PFSK-1 (cell line): ENCODE results near the gene AVPR1B.

Experiments used
- POLR2AphosphoS5 ChIP-seq: IDR thresholded peaks from 2 replicates; pipeline ENCODE4 v1.6.1; 2012; ENCODE audit warnings: low read depth, mild to moderate bottlenecking, control low read depth, low read length, moderate library complexity
- TAF1 ChIP-seq: IDR thresholded peaks from 2 replicates; pipeline ENCODE4 v1.6.1; 2012; ENCODE audit warnings: low read length, control low read depth, borderline replicate concordance; ENCODE audit not compliant: insufficient read depth
- TF ChIP-seq, protein P1 (sequence below), 2 experiments: IDR thresholded peaks; 2 replicates each; pipeline versions ENCODE4 v1.6.1 to v1.8.0; 2011 to 2012; ENCODE audit warnings: low read depth in 2 of 2, low read length in 2 of 2, control low read depth in 1 of 2, inconsistent platforms in 1 of 2, mild to moderate bottlenecking in 1 of 2, moderate library complexity in 1 of 2; ENCODE audit not compliant: insufficient read depth in 1 of 2

GRCh38 chr1:206100226-206100815, 16.9 kb downstream of the AVPR1B start:
- TF ChIP-seq, protein P1, sequence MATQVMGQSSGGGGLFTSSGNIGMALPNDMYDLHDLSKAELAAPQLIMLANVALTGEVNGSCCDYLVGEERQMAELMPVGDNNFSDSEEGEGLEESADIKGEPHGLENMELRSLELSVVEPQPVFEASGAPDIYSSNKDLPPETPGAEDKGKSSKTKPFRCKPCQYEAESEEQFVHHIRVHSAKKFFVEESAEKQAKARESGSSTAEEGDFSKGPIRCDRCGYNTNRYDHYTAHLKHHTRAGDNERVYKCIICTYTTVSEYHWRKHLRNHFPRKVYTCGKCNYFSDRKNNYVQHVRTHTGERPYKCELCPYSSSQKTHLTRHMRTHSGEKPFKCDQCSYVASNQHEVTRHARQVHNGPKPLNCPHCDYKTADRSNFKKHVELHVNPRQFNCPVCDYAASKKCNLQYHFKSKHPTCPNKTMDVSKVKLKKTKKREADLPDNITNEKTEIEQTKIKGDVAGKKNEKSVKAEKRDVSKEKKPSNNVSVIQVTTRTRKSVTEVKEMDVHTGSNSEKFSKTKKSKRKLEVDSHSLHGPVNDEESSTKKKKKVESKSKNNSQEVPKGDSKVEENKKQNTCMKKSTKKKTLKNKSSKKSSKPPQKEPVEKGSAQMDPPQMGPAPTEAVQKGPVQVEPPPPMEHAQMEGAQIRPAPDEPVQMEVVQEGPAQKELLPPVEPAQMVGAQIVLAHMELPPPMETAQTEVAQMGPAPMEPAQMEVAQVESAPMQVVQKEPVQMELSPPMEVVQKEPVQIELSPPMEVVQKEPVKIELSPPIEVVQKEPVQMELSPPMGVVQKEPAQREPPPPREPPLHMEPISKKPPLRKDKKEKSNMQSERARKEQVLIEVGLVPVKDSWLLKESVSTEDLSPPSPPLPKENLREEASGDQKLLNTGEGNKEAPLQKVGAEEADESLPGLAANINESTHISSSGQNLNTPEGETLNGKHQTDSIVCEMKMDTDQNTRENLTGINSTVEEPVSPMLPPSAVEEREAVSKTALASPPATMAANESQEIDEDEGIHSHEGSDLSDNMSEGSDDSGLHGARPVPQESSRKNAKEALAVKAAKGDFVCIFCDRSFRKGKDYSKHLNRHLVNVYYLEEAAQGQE (IDR thresholded peaks at IDR 0.05; ENCODE audit: insufficient read depth in 1 of 2, low read depth in 2 of 2, low read length in 2 of 2): no peak
- TF ChIP-seq POLR2AphosphoS5 (no peak), TAF1 (no peak)
